CD4-positive, alpha-beta T cell (primary cell): ENCODE results near the gene OR7C1. TPM values are rescaled to one million over a fixed set of nuclear protein-coding genes. Genes with fewer than 3 reads are reported as not detected.
"Not testable (repeated sequence)": the region's sequence is repeated elsewhere in the genome, so short reads cannot be mapped to it uniquely, and the experiment has no call there.

Source experiments
- ATAC-seq: fragments of 200-7000 bp; cut with Tn5 transposase; one replicate; pipeline ENCODE4 v1.10.0; 2022; ENCODE audit warnings: mild to moderate bottlenecking; ENCODE audit not compliant: poor library complexity
- CTCF ChIA-PET: fragments of 350-600 bp; sonication (Branson Sonifier 250); formaldehyde crosslinking; loops from one replicate; lab custom pipeline; 2021; ENCODE audit warnings: antibody characterized with exemption, inconsistent platforms; lab: Charles Lee
- POLR2A ChIA-PET: fragments of 350-600 bp; sonication (Branson Sonifier 250); formaldehyde crosslinking; loops from one replicate; lab custom pipeline; 2021; ENCODE audit warnings: antibody characterized with exemption, inconsistent platforms; lab: Charles Lee
- DNase-seq, 14 experiments: peaks; one replicate each; pipeline ENCODE4 v3.0.0-alpha.2; 2013 to 2020; ENCODE audit warnings: mixed read lengths in 2 of 14
- H3K27ac ChIP-seq, 2 donors: one replicate each; pipeline versions ENCODE4 v1.5.1 to v1.7.0; 2013; ENCODE audit warnings: low read length in 2 of 2, low read depth in 1 of 2, mild to moderate bottlenecking in 1 of 2
- H3K27me3 ChIP-seq, 2 experiments: 1 replicate in 1 of 2; 2 replicates in 1 of 2; pipeline versions ENCODE4 v1.6.1 to v1.7.0; 2013; ENCODE audit warnings: low read length in 2 of 2, control low read depth in 1 of 2, mild to moderate bottlenecking in 1 of 2, moderate library complexity in 1 of 2; ENCODE audit not compliant: insufficient read depth in 2 of 2, control insufficient read depth in 1 of 2
- H3K36me3 ChIP-seq: one replicate; pipeline ENCODE4 v1.6.1; 2013; ENCODE audit warnings: low read length, control low read depth; ENCODE audit not compliant: insufficient read depth
- H3K4me1 ChIP-seq: one replicate; pipeline ENCODE4 v1.6.1; 2013; ENCODE audit warnings: low read length, control low read depth; ENCODE audit not compliant: insufficient read depth
- H3K4me3 ChIP-seq: one replicate; pipeline ENCODE4 v1.5.1; 2013; ENCODE audit warnings: mild to moderate bottlenecking, low read length, moderate library complexity
- H3K9me3 ChIP-seq, 2 experiments: 1 replicate in 1 of 2; 2 replicates in 1 of 2; pipeline versions ENCODE4 v1.6.1 to v1.7.0; 2013; ENCODE audit warnings: low read length in 2 of 2, mild to moderate bottlenecking in 2 of 2, control low read depth in 1 of 2, moderate library complexity in 1 of 2; ENCODE audit not compliant: control insufficient read depth in 1 of 2, insufficient read depth in 1 of 2
- H3K27ac Mint-ChIP-seq: one replicate; pipeline ENCODE4 v1.8.0; 2020; ENCODE audit warnings: mixed read lengths
- H3K27me3 Mint-ChIP-seq: one replicate; pipeline ENCODE4 v1.8.0; 2021; ENCODE audit warnings: mixed read lengths
- H3K36me3 Mint-ChIP-seq: one replicate; pipeline ENCODE4 v1.8.0; 2021; ENCODE audit warnings: low read depth, mixed read lengths
- H3K4me1 Mint-ChIP-seq: one replicate; pipeline ENCODE4 v1.8.0; 2021; ENCODE audit warnings: low read depth, mixed read lengths
- H3K4me3 Mint-ChIP-seq: one replicate; pipeline ENCODE4 v1.8.0; 2020; ENCODE audit warnings: mild to moderate bottlenecking, mixed read lengths
- H3K9me3 Mint-ChIP-seq: one replicate; pipeline ENCODE4 v1.8.0; 2020; ENCODE audit warnings: mixed read lengths
- CTCF ChIP-seq: fragments of 200-600 bp; IDR thresholded peaks from one replicate; pipeline ENCODE4 v1.8.0; 2022; ENCODE audit warnings: antibody characterized with exemption, mild to moderate bottlenecking
- intact Hi-C, 2 experiments: fragments of 100-400 bp; cut with DNase I in 1 of 2; cut with micrococcal nuclease in 1 of 2; formaldehyde crosslinking; loops; one replicate each; pipeline versions ENCODE4 v1.15.1 to v1.9.0; 2023 to 2025; cut with DNase I, micrococcal nuclease
- total RNA-seq, 174 experiments: library from RNA in 2 of 174; stranded (reverse) in 2 of 174; gene quantifications; one replicate each; pipeline ENCODE4 v1.2.3 and lab custom pipeline; 2021 to 2026

Gene OR7C1
- total RNA-seq, 2 experiments from 2014 or later: not detected

GRCh38 chr19:14783410-14783998 is 51.5 kb downstream of the OR7C1 start:
- H3K4me3 ChIP-seq, H3K36me3 ChIP-seq, ATAC-seq, H3K36me3 Mint-ChIP-seq, H3K4me3 Mint-ChIP-seq, H3K9me3 Mint-ChIP-seq, POLR2A ChIA-PET, DNase-seq, H3K27ac Mint-ChIP-seq, H3K27ac ChIP-seq, H3K9me3 ChIP-seq, CTCF ChIA-PET, intact Hi-C loops: not testable (repeated sequence)
- H3K4me1 ChIP-seq: peaks cover 26% of the 10 kb centered on the region
- peaks cover 4 to 12% of the 10 kb centered on the region in 2 experiments for H3K27me3 ChIP-seq
- Mint-ChIP-seq H3K4me1 (peaks cover 15% of the 10 kb centered on the region), H3K27me3 (peaks cover 41% of the 10 kb centered on the region)

- intact Hi-C loops: no loop called here
- CTCF ChIA-PET: no interaction called here
- ATAC-seq (no peak), DNase-seq (no peak)
- H3K27me3 ChIP-seq: peaks cover 7 to 14% of the 10 kb centered on the region in 2 experiments
- no peaks in the 10 kb centered on the region for H3K36me3 ChIP-seq
- Mint-ChIP-seq H3K27ac (no peak overlapping the region), H3K9me3 (no peaks in the 10 kb centered on the region), H3K4me1 (peaks cover 15% of the 10 kb centered on the region), H3K4me3 (no peak overlapping the region), H3K27me3 (peaks cover 44% of the 10 kb centered on the region), H3K36me3 (no peaks in the 10 kb centered on the region)
- no peak overlapping the region for H3K27ac ChIP-seq
- POLR2A ChIA-PET: no interaction called here
- TF ChIP-seq CTCF: no peak
- peaks cover 26% of the 10 kb centered on the region for H3K4me1 ChIP-seq
- H3K9me3 ChIP-seq: peaks cover 0 to 3% of the 10 kb centered on the region in 2 experiments
- no peak overlapping the region for H3K4me3 ChIP-seq
These were observed 52.2 kb downstream of the OR7C1 start for GRCh38 chr19:14782626-14783409.

- Mint-ChIP-seq H3K27me3 (peaks cover 50% of the 10 kb centered on the region), H3K4me1 (peaks cover 15% of the 10 kb centered on the region)
- H3K4me3 Mint-ChIP-seq, ATAC-seq, intact Hi-C loops, POLR2A ChIA-PET, DNase-seq, H3K4me3 ChIP-seq, H3K27ac Mint-ChIP-seq, H3K9me3 ChIP-seq, H3K36me3 Mint-ChIP-seq, H3K9me3 Mint-ChIP-seq, CTCF ChIA-PET, H3K27ac ChIP-seq, H3K36me3 ChIP-seq: not testable (repeated sequence)
- H3K4me1 ChIP-seq: peaks cover 21% of the 10 kb centered on the region
- peaks cover 10 to 16% of the 10 kb centered on the region in 2 experiments for H3K27me3 ChIP-seq
These were observed 53.1 kb downstream of the OR7C1 start for GRCh38 chr19:14781713-14782536.

GRCh38 chr19:14780622-14781225 is 54.3 kb downstream of the OR7C1 start:
- H3K27ac ChIP-seq, H3K9me3 ChIP-seq, POLR2A ChIA-PET, H3K4me3 ChIP-seq, CTCF ChIA-PET, H3K27ac Mint-ChIP-seq, H3K4me3 Mint-ChIP-seq, intact Hi-C loops, DNase-seq, H3K36me3 ChIP-seq, ATAC-seq, H3K36me3 Mint-ChIP-seq, H3K9me3 Mint-ChIP-seq: not testable (repeated sequence)
- H3K4me1 ChIP-seq: peaks cover 19% of the 10 kb centered on the region
- H3K4me1 Mint-ChIP-seq: peaks cover 17% of the 10 kb centered on the region
- H3K27me3 ChIP-seq: peaks cover 22 to 28% of the 10 kb centered on the region in 2 experiments
- H3K27me3 Mint-ChIP-seq: peaks cover 53% of the 10 kb centered on the region
